GM10266 (cell line): ENCODE data around the gene NAXE.
"Not testable (repeated sequence)": the region's sequence is repeated elsewhere in the genome, so short reads cannot be mapped to it uniquely, and the experiment has no call there.

ENCODE experiments used
- DNase-seq: peaks from one replicate; pipeline ENCODE4 v3.0.0; 2012; ENCODE audit errors: extremely low spot score
- TF ChIP-seq, protein P1 (sequence below): IDR thresholded peaks from 2 replicates; pipeline ENCODE4 v1.5.1; 2012; ENCODE audit warnings: mild to moderate bottlenecking, low read depth; ENCODE audit not compliant: control insufficient read depth, insufficient read depth; ENCODE audit errors: missing control alignments

The NAXE gene

DNA sequence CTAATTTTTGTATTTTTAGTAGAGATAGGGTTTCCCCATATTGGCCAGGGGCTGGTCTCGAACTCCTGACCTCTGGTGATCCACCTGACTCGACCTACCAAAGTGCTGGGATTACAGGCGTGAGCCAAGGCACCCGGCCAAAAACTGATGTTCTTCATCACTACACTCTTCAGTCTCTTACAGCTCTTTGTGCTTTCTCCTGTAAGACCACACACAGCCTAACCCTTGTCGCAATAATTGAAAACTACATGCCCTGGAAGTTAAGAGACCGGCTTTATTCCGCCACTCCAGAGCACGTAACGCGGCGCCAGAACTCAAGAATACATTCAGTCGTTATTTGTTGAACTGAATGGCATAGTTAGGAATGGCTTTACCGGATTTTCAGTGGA is 9.2 kb downstream of the NAXE start:
- TF ChIP-seq, protein P1, sequence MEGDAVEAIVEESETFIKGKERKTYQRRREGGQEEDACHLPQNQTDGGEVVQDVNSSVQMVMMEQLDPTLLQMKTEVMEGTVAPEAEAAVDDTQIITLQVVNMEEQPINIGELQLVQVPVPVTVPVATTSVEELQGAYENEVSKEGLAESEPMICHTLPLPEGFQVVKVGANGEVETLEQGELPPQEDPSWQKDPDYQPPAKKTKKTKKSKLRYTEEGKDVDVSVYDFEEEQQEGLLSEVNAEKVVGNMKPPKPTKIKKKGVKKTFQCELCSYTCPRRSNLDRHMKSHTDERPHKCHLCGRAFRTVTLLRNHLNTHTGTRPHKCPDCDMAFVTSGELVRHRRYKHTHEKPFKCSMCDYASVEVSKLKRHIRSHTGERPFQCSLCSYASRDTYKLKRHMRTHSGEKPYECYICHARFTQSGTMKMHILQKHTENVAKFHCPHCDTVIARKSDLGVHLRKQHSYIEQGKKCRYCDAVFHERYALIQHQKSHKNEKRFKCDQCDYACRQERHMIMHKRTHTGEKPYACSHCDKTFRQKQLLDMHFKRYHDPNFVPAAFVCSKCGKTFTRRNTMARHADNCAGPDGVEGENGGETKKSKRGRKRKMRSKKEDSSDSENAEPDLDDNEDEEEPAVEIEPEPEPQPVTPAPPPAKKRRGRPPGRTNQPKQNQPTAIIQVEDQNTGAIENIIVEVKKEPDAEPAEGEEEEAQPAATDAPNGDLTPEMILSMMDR = no peak
- DNase-seq = no peak

DNA sequence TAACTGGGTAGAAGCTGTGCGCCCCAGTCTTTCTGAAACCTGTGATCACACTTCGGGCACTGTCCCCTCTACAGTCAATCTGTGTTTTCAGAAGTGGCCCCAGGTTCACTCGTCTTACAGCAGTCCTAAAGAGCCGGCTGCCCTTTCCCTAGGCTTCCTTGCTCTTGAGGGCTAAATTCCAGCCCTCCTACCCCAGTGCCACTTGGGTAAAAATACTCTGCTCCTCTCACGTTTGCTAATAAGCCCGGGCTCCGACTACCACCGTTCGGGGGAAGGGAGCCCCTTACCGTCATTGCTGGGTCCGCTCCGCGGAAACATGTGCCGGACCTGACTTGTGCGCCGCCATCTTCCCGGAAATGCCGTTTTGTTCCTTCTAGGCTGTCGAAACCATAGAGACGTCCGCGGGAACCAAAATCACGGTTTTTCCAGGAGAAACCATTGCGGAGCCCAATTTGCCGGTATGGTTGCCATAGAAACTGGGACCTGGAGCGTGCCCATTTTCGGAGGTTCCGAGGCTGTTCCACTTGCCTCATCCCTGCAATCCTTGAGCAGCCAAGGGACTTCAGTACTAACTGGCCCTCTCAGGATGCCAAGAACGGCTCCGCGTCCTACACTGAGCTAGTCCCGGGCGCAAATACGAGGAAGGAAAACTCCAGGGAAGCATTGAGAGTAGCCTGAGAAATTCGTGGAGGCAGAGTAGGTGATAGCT is 9.7 kb downstream of the NAXE start, which contains the start of gene GPATCH4:
Gene GPATCH4, minus strand, starts transcription at position 358 of the 709 bp plus-strand sequence.
- TF ChIP-seq, protein P1 = no peak
- DNase-seq = peak; percentile 69

DNA sequence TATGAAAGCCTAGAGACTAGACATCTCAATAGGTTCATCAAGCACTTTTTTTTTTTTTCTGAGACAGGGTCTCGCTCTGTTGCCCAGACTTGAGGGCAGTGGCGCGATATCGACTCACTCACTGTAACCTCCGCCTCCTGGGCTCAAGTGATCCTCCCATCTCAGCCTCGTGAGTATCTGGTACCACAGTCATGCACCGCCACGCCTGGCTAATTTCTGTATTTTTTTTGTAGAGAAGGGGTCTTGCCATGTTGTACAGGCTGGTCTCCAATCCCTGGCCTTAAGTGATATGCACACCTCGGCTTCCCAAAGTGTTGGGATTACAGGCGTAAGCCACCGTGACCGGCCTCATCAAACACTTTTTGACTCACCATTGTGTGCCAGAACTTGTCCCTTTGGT is 10.3 kb downstream of the NAXE start:
- TF ChIP-seq, protein P1 = no peak
- no peak for DNase-seq

DNA sequence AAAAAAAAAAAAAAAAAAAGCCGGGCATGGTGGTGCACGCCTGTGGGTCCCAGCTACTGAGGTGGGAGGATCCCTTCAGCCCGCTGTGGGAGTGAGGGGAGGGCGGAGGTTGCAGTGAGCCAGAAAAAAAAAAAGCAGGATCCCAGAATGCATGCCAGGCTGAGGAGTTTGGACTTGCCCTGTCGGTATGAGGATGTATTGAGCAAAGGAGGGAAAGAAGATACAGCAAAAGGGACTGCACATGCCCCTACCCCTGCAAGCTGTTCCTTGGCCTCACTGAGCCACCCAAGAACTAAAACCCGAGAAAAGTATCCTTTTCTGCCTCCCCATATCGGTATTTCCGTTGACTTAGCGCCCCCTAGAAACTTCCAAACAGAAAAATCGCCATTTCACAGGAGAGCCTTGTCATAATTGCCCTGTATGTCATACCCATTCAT is 11.0 kb downstream of the NAXE start:
- no peak for DNase-seq
- TF ChIP-seq, protein P1 = peak; percentile 49

DNA sequence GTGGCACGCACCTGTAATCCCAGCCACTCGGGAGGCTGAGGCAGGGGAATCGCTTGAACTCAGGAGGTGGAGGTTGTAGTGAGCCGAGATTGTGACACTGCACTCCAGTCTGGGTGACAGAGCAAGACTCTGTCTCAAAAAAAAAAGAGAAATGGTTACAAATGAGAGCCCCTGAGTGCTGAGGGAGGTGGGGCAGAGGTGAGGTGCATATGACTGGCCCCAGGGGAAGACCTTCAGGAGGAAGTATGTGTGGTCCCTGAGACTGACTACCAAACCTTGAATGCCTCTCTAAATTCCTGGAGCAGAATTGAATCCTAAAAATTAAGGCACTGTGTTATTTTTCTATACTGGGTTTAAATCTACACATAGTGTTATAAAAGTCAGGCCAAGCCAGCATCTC is 15.8 kb downstream of the NAXE start:
- DNase-seq = not testable (repeated sequence)

DNA sequence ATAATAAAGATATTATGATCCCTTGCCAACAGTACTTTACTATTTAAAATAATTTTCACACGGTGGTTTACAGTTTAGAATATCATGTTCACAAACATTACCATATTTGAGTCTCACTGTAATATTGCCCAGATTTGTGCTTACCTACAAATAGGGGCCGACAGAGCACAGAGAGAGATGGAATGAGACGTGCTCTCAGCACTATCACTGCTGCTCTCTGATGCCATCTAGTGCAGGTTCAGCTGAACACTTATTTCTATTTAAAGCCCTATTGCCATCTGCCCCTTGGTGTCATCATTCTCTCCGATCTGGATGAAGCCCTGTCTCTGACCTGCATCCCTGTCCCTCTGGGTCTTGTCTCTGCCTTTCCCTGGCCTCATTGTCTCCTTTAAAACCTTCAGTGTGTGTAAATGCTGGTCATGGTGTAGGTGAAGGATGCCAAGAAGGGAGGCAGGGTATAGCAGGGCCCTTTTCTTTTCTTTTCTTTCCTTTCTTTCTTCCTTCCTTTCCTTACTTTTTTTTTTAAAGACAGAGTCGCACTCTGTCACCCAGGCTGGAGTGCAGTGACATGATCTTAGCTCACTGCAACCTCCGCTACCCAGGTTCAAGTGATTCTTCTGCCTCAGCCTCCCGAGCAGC is 16.6 kb downstream of the NAXE start:
- peak; percentile 64 for DNase-seq
- TF ChIP-seq, protein P1 = peak; percentile 88

DNA sequence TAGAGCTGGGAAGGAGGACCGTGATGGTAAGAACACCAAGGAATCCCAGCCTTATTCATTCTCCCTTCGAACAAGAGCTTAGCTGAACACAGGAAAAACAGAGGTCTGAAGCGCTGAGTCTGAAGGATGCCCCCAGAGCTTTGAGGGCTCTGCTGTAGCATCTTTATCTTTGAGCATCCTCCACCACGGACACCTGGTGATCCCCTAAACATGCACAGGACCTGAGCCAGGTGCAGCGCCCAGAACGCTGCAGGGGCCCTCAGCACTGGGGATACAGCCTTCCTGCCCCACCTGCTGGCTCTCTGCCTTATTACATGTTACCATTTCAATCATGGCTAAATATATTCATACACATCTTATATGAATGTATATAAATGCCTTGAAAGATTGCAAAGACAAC is 17.4 kb downstream of the NAXE start:
- TF ChIP-seq, protein P1 = peak; percentile 67

DNA sequence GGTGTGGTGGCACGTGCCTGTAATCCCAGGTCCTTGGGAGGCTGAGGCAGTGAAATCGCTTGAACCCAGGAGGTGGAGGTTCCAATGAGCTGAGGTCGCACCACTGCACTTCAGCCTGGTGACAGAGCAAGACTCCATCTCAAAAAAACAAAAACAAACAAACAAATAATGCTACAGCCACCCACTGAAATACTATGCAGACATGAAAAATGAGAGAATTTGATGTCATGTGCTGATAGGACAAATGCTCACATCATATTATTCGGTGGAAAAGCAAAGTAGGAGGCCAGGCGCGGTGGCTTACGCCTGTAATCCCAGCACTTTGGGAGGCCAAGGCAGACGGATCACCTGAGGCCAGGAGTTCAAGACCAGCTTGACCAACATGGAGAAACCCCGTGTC is 18.5 kb downstream of the NAXE start:
- not testable (repeated sequence) for DNase-seq

More for the DNA sequence above, 17.4 kb downstream of the NAXE start:
- DNase-seq = no peak
